Mucosa of descending colon (tissue), 3 donors: ENCODE results near the gene BCL11B. TPM values are rescaled to one million over a fixed set of nuclear protein-coding genes. Genes with fewer than 3 reads are reported as not detected.

Experiments
- ATAC-seq: fragments of 200-7000 bp; cut with Tn5 transposase; one replicate; pipeline ENCODE4 v1.9.1; 2020; ENCODE audit warnings: mild to moderate bottlenecking, moderate library complexity
- DNase-seq, 3 donors: peaks; one replicate each; pipeline ENCODE4 v3.0.0-alpha.2; 2020
- H3K36me3 ChIP-seq: fragments of 200-600 bp; one replicate; pipeline ENCODE4 v1.8.0; 2021; ENCODE audit warnings: low read depth, mild to moderate bottlenecking
- H3K4me1 ChIP-seq: fragments of 200-600 bp; one replicate; pipeline ENCODE4 v1.8.0; 2021; ENCODE audit warnings: low read depth, mild to moderate bottlenecking
- H3K4me3 ChIP-seq: fragments of 200-600 bp; one replicate; pipeline ENCODE4 v1.8.0; 2021; ENCODE audit warnings: mild to moderate bottlenecking
- H3K9me3 ChIP-seq: fragments of 200-600 bp; one replicate; pipeline ENCODE4 v1.8.0; 2021; ENCODE audit warnings: mild to moderate bottlenecking
- CTCF ChIP-seq: fragments of 200-600 bp; IDR thresholded peaks from one replicate; pipeline ENCODE4 v1.8.0; 2022; ENCODE audit warnings: antibody characterized with exemption, mild to moderate bottlenecking
- intact Hi-C, 2 donors: fragments of 100-400 bp; cut with DNase I in 1 of 2; cut with micrococcal nuclease in 1 of 2; formaldehyde crosslinking; loops; one replicate each; pipeline versions ENCODE4 v1.11.0 to v1.11.1; 2022; cut with DNase I, micrococcal nuclease
- total RNA-seq, 3 donors: library from RNA; stranded (reverse); fragmentation: NEBNext Ultra II Directional in 2 of 3; extraction: Animal tissue kit (Norgen Biotek cat#: 25700) in 2 of 3; gene quantifications; one replicate each; pipeline versions ENCODE4 v1.2.1 to v1.2.4, GENCODE V29; 2021 to 2023
- donor health status: DM: no; HTN: no; CAD: no; lungs with moderate emphysema.
- donor health status: DM: no; HTN: no; CAD: no.
- donor health status: DM: no; HTN: yes; CAD: no.

Gene BCL11B
- total RNA-seq, 3 donors from 2014 or later = 2.5 to 5.6 (median 4.9) TPM

DNA sequence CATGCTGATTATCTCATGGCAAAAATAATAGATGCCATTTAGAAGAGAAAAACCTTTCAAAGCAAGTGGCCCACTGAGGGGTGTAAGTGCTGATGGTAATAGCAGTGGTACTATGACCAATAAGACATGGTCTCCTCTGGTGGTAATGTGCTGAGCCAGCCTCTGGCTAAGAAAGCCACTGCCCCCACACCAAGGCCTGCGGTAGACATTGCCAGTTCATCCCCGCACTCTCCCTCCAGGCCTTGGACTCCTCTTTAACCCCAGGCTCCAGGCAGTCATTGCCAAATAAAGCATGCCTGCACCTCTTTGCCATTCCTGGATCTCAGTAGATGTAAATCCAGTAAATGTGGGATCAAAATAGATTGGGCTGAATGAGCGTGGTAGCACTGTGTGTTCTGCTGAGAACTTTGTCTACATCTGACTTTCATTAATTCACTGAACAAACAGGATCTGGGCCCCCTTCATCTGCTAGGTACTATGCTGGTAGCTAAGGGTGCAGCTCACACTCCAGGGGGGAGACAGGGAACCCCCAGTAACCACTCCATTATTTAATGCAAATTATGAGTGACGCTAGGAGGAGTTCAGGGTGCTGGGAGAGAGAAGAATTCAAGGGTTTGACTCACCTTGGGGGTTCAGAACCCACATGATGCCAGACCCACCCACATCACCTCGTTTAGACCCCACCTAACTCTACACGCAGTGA, 89.3 kb downstream of the BCL11B start:
- intact Hi-C loops = no loop called here
- Histone ChIP-seq H3K4me3 (no peak overlapping the region), H3K4me1 (peaks cover 6% of the 10 kb centered on the region), H3K9me3 (no peaks in the 10 kb centered on the region), H3K36me3 (no peaks in the 10 kb centered on the region)
- no peak for TF ChIP-seq CTCF
- DNase-seq = no peak
- ATAC-seq = no peak

DNA sequence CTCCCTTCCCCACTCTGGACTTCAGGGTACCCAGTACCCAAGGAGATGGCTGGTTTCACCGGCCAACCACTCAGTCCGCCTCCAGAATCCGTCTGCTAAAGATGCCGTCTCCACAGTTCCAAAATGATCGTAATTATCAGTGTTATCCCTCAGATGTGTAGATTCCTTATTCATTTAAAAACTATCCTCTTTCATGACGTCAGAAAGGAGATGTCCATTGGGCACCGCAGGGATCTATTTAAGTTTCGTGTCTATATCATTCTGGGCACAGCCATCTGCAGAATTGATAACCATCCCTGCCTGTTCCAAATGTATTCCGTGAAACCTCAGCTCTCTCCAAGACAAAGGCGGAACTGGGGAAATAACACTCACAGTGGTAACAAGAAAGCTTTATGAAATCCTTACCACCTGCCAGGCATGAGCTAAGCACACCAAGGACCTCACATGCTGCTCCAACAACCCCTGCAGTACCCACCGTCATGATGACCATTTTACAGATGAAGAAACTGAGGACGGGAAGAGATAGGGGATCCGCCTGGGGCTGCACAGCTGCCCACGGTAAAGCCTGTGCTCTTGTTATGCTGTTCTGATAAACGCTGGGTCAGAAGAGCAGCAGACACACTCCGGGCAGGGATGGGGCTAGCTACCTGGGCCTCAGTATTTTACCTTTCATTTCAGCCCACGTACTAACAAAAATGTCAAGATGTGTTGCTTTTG, 90.0 kb downstream of the BCL11B start:
- H3K36me3 ChIP-seq = no peaks in the 10 kb centered on the region
- DNase-seq = no peak
- H3K9me3 ChIP-seq = no peaks in the 10 kb centered on the region
- no peak for TF ChIP-seq CTCF
- no peak for ATAC-seq
- peaks cover 6% of the 10 kb centered on the region for H3K4me1 ChIP-seq
- intact Hi-C loops = no loop called here
- no peak overlapping the region for H3K4me3 ChIP-seq

GRCh38 chr14:99181241-99181640, 90.8 kb downstream of the BCL11B start:
- no peak for ATAC-seq
- no peak for TF ChIP-seq CTCF
- Histone ChIP-seq H3K4me3 (no peak overlapping the region), H3K4me1 (peaks cover 6% of the 10 kb centered on the region), H3K36me3 (no peaks in the 10 kb centered on the region), H3K9me3 (no peaks in the 10 kb centered on the region)
- intact Hi-C loops = no loop called here
- DNase-seq = no peak

- H3K9me3 ChIP-seq = no peaks in the 10 kb centered on the region
- TF ChIP-seq CTCF = no peak
- no peak overlapping the region for H3K4me3 ChIP-seq
- H3K36me3 ChIP-seq = no peaks in the 10 kb centered on the region
- DNase-seq (no peak), ATAC-seq (no peak)
- H3K4me1 ChIP-seq = peaks cover 6% of the 10 kb centered on the region
- intact Hi-C loops = no loop called here
Measured at GRCh38 chr14:99179946-99180345, 92.1 kb downstream of the BCL11B start.

DNA sequence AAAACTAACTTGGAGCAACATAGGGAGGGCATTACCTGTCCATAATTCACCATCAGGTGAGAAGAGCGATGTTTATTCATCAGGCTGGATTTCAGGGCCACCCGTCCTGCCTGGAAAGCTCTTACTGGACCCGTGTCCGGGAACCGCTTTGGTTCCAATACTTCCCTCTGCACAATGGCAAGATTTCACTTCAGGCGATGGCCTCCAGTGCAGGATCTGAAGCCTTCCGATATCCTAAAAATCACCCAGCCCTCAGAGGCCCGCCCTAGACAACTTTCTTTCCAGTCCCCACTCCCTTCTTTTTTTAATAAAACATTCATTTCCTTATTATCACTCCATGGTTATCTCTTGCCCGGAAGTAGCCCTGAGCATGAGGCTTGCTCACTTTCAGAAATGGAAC, 92.5 kb downstream of the BCL11B start:
- Histone ChIP-seq H3K9me3 (no peaks in the 10 kb centered on the region), H3K36me3 (no peaks in the 10 kb centered on the region), H3K4me3 (no peak overlapping the region), H3K4me1 (peaks cover 6% of the 10 kb centered on the region)
- DNase-seq (no peak), ATAC-seq (no peak)
- TF ChIP-seq CTCF = no peak
- intact Hi-C loops = no loop called here
